ENCODE data around the gene SERPINA4.

Gene SERPINA4, protein sequence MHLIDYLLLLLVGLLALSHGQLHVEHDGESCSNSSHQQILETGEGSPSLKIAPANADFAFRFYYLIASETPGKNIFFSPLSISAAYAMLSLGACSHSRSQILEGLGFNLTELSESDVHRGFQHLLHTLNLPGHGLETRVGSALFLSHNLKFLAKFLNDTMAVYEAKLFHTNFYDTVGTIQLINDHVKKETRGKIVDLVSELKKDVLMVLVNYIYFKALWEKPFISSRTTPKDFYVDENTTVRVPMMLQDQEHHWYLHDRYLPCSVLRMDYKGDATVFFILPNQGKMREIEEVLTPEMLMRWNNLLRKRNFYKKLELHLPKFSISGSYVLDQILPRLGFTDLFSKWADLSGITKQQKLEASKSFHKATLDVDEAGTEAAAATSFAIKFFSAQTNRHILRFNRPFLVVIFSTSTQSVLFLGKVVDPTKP

DNA sequence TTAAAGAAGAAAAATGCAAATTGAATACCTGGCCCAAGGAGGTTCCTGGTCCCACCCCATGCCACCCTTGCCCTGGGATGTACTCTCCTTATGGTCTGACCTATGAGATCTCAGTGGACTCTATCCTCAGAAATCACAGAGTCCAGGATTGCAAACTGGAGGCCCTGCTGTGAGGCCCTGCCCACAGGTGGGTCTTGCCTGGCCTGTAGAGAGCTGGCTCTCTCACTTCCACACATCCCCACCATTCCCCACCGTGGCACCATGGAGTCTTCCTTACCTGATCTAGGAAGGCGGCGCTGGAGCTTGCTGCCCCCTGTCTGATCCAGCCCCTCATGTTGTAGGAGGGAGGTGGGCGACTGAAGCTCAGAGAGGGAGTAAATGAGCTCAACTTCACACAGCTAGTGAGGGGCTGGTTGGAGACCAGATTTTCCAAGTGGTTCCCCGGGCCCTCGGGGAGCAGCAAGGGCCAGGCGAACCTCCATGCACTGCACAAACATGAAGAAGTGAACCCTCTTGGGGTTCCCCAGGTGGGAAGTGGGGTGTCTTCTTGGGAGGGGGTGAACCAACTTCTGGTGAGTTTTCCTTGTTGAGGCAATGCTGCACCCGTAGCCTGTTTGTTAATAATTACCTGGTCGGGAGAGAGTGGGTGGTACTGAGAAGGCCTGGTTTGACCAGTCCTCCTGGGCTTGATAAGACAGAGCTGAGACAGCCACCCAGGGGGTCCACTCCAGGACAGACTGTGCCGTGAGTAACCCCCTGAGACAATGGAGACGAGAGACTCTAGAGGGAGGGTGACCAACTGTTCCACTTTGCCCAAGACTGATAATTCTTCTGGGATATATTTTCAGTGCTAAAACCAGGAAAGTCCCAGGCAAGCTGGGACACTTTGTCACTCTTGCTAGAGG is at the start of gene SERPINA4:
Gene SERPINA4, plus strand, starts transcription at position 692 of the 905 bp plus-strand sequence. CDS start 2,041 bp downstream, outside the sequence.
- FAIRE-seq (no peak), DNase-seq (ENCODE audit: insufficient read length, low spot score) (no peak)
- TF ChIP-seq POLR2A (IDR thresholded peaks at IDR 0.05; ENCODE audit: low read depth, low read length): no peak

DNA sequence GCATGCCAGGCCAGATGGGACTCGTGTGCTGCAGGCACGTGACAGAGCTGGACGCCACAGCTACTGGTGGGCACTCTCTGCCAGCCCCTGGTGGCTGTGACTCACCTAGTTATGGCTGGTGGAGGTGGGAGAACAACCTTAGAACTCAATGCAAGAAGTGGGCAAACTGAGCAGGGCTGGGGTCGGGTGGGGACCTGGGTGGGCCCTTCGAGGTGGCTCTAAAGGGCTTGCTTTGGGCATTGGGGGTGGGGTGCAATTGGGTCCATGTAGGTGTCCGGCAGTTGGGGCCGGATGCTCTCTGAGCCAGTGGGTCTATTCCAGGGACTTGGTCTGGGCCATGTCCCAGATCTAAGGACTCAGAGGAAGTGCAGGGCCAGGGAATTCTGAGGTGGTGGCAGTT is 46.9 kb upstream of the SERPINA4 start:
- DNase-seq (ENCODE audit: insufficient read length, low spot score) (no peak), FAIRE-seq (no peak)
- no peak for TF ChIP-seq POLR2A (IDR thresholded peaks at IDR 0.05; ENCODE audit: low read depth, low read length)

DNA sequence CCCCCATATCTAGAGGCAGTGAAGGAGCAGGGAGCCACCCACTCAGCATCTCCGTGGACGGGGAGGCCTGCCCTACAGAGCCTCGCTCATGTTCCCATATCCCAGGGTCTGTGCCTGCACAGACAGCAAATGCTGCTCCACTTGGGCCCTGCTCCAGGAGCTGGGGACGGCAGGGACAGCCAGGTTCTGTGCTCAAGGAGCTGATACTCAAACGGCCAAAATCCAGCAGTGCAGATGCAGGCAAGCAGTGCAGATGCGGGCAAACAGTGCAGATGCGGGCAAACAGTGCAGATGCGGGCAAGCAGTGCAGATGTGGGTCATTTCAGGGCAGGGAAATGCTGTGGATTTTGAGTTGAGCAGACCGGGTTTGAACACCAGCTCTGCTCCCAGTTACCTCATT is 45.8 kb upstream of the SERPINA4 start:
- DNase-seq (ENCODE audit: insufficient read length, low spot score): no peak
- TF ChIP-seq POLR2A (IDR thresholded peaks at IDR 0.05; ENCODE audit: low read depth, low read length): no peak
- no peak for FAIRE-seq

DNA sequence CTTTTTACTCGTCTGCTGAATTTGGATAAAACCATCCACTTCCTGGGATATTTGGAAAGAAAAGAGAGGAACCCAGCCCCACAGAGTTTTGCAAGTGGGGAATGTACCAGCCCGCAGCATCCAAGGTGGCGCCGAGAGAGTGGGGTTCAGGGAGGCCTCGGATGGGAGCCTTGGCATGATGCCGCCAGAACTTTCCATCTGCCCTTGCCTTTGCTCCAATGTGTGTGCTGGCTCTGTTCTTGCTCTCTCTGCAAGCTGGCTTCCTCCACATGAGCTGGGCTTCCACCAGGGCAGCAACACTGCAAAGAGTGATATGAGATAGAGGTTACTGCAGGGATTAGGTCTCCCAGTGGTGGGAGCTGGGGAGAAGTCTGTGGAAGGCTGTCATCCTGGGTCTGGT is 45.4 kb upstream of the SERPINA4 start:
- TF ChIP-seq POLR2A (IDR thresholded peaks at IDR 0.05; ENCODE audit: low read depth, low read length): no peak
- DNase-seq (ENCODE audit: insufficient read length, low spot score) (no peak), FAIRE-seq (no peak)

DNA sequence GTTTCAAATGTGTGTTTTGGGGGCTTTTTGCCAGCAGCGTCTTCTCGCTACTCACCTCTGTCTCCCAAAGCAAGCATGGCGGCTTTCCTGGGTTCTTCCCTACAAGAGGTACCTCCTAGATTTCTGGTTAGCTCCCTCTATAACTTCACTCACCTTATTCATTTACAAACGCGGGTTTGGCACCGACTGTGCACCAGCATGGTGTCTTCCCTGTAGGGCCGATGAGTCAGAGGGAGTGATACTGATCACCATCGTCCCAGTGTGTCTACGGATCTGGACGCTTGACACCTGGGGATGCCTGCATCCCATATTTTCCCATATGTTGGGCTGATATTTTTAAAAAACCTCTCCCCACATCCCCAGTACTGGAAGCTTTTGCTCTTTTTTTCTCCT is 44.0 kb upstream of the SERPINA4 start:
- DNase-seq (ENCODE audit: insufficient read length, low spot score): no peak
- no peak for TF ChIP-seq POLR2A (IDR thresholded peaks at IDR 0.05; ENCODE audit: low read depth, low read length)
- no peak for FAIRE-seq

DNA sequence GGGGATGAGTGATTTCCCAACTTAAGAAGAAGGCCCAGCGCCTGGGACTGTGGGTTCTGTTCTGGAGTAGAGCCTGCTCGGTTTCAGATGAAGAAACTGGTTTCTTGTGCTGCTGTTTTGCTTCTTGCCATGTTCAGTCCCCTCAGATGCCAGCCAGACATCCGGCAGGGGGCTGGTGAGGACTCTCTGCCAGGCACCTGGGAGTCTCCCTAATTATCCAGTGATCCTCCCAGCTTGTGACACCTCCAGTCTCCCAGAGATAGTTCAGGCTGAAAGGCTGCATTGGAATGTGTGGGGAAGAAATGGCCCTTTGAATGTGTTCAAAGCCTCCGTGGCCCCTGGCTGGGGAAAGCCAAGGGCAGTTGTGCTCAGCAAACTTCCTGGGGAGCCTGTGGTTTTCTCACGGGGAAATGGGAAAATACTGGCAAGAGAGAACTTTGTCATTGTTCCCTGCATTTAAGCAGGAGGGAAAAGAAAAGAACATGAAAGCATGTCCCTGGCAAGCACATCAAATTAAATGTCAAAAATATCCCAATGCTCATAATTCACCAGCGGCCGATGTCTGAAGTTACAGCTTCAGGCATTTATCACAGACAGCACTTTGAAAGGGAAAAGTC is 43.5 kb upstream of the SERPINA4 start:
- no peak for TF ChIP-seq POLR2A (IDR thresholded peaks at IDR 0.05; ENCODE audit: low read depth, low read length)
- DNase-seq (ENCODE audit: insufficient read length, low spot score) (no peak), FAIRE-seq (no peak)

DNA sequence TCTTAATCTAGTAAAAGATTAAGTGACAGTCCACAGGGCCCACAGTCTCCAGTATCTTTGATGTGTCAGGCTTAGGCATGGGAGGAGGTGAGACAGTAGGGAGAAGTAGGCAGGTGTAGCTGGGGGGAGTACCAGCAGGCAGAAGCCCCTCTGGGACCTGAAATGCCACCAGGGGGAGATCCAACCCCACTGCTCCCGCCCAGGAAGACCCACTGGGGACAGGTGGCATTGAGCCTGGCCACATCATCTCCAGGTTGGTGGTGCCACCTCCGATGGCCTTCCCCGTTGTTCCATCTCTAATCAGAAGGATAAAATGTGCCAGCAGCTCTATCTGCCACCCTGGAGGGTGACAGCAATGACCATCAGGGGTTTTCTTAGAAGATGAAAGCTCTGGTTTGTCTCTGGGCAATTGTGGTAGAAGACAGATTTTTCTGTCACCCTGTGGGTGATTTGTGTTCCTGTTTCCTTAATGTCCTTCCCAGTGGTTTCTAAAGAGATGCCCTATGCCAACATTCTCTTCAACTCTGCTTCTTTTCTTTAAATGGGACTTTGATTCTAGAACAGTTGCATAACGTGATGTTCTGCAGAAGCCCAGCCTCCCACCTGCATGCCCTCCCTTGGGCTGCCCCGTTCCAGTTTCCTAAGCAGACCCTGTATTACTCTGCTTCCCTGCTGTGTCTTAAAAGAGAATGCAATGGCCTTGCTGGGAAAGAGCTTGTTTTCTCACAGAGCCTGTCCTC is 39.7 kb upstream of the SERPINA4 start:
- TF ChIP-seq POLR2A (IDR thresholded peaks at IDR 0.05; ENCODE audit: low read depth, low read length): no peak
- no peak for FAIRE-seq
- no peak for DNase-seq (ENCODE audit: insufficient read length, low spot score)

DNA sequence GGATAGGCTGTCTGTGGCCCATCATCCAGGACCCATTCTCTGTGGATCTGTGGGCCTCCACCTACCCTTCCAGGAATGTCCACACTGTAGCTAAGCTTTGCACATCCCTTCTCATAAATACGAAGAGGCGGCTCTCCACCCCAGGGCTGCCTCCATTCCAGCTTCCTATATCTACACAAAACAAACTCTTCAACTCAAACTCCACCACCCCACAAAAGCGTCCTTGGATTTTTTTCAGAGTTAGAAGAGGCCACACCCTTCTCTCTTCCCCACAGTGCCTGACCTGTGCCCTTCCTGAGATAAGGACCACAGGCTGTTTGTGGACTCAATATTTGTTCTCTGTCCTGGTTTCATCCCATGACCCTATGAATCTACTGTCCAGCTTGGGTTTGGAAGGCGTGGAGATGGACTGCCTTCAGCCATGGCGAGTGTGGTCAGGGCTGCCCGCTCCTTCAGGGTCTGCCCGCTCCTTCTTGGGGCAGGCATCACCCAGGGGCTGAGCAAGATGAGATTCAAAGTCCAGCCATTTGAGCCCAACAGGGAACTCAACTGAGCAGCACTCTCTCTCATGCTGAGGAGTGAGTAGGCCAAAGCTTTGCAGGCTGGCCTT is 39.0 kb upstream of the SERPINA4 start:
- FAIRE-seq (no peak), DNase-seq (ENCODE audit: insufficient read length, low spot score) (no peak)
- TF ChIP-seq POLR2A (IDR thresholded peaks at IDR 0.05; ENCODE audit: low read depth, low read length): no peak

DNA sequence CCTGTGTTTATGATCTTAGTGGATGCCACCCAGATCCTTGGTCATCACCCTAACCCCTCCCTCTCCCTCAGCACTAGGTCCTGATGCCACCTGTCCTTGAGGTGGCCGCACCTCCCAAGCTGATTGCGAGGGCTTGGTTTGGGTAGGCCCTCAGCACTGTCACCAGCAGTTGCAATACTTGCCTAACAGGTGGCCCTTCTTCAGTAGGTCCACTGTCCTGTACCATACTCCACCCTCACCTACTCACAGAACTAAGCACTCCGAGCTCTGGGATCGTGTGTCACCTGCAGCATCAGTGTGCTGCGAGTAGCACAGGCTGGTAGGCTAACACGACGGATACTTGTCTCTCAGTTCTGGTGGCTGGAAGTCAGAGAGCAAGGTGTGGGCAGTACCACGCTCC is 38.0 kb upstream of the SERPINA4 start:
- FAIRE-seq: no peak

DNA sequence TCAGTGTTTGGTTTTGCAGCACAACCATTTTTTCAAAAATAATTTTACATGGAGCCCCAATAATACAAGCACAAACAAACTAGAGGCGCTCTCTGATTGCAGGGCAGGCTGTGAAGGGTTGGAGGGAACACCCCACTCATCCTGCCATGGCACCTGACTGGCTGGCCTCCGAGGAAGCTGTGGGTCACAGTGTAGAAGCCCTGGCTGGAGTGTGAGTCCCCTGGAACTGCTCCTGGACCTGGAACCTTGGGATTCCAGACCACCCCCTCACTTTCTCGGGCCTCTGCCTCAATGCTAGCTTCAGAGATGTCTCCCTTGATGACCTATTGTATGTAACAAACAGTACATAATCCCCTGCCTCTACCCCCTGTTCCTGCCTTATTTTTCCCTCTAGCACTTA is 37.1 kb upstream of the SERPINA4 start:
- DNase-seq (ENCODE audit: insufficient read length, low spot score) (no peak), FAIRE-seq (no peak)
- no peak for TF ChIP-seq POLR2A (IDR thresholded peaks at IDR 0.05; ENCODE audit: low read depth, low read length)

More for the DNA sequence above, 38.0 kb upstream of the SERPINA4 start:
- TF ChIP-seq POLR2A (IDR thresholded peaks at IDR 0.05; ENCODE audit: low read depth, low read length): no peak
- no peak for DNase-seq (ENCODE audit: insufficient read length, low spot score)

DNA sequence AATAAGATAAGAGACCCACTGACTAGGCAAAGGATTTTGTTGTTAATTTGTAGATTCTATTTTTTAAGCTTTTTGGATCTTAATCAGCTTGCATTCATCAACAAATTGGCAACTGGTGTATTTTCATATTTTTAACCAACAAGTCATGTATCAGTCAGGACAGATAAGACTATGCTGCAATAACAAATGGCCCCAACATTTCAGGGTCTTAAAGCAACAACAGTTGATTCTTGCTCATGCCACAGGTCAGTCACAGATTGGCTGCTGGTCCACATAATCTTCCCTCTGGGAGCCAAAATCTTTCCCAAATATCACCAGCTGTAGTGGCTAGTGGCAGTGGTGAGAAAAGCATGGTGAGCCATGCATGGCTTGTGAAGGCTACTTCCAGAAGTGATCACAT is 30.1 kb upstream of the SERPINA4 start:
- FAIRE-seq: no peak
- DNase-seq (ENCODE audit: insufficient read length, low spot score): no peak
- no peak for TF ChIP-seq POLR2A (IDR thresholded peaks at IDR 0.05; ENCODE audit: low read depth, low read length)

DNA sequence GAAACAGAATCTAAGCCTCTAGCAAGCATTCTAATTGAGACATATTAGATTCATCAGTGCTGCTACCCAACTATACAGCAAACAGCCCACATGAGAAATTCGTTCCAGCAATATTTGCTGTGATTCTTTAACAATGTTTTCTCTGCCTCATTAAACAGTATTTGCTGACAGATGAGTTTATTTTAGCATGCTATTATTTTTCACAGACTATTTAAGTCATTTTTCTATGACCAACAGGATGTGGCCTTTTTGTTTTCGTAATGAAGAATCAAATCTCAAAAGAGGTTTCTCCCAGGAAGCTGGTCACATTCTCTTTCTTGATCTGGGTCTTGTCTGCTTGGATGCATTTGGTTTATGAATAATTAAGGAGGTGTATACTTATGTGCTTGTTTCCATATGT is 28.8 kb upstream of the SERPINA4 start:
- no peak for DNase-seq (ENCODE audit: insufficient read length, low spot score)
- FAIRE-seq: no peak
- no peak for TF ChIP-seq POLR2A (IDR thresholded peaks at IDR 0.05; ENCODE audit: low read depth, low read length)

DNA sequence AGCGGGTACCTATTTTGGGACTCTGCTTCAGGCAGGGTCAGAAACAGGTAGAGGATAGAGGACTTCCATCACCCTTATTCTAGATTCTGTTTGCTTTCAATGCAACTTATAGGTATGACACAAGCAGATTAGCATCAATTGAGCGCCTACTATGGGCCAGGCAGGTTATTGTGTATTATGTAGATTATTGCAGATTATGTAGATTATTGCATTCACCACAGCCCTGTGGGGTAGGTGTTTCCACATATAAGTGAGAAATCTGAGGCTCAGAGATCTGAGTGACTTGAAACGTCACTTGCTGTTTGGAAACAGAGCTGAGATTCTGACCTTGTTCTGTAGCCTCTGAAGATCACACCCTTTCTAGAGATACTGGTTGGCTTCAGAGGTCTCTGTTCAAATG is 25.7 kb upstream of the SERPINA4 start:
- FAIRE-seq (no peak), DNase-seq (ENCODE audit: insufficient read length, low spot score) (no peak)
- no peak for TF ChIP-seq POLR2A (IDR thresholded peaks at IDR 0.05; ENCODE audit: low read depth, low read length)
